OCI-LY1 (cell line): ENCODE measurements around the gene MYOZ1.

Experiments
- H2AFZ ChIP-seq: fragments of 200-600 bp; sonication (generic), shearing (Covaris generic); 2 replicates; pipeline ENCODE4 v1.6.0; 2014; ENCODE audit warnings: antibody characterized with exemption, mild to moderate bottlenecking, low read length
- H3F3A ChIP-seq: fragments of 200-600 bp; sonication (generic), shearing (Covaris generic); 2 replicates; pipeline ENCODE4 v1.6.0; 2014; ENCODE audit warnings: mild to moderate bottlenecking, antibody characterized with exemption, low read length, moderate library complexity; ENCODE audit not compliant: insufficient read depth
- H3K27ac ChIP-seq: fragments of 200-600 bp; sonication (generic); 2 replicates; pipeline ENCODE4 v1.5.1; 2014; ENCODE audit warnings: low read length, mixed run types, mild to moderate bottlenecking, low read depth; ENCODE audit not compliant: poor library complexity, severe bottlenecking
- H3K27me3 ChIP-seq: fragments of 200-600 bp; sonication (generic); 2 replicates; pipeline ENCODE4 v1.6.0; 2014; ENCODE audit warnings: antibody characterized with exemption, mild to moderate bottlenecking, low read length, moderate library complexity; ENCODE audit not compliant: insufficient read depth
- H3K36me3 ChIP-seq: fragments of 200-600 bp; sonication (generic); 2 replicates; pipeline ENCODE4 v1.6.1; 2014; ENCODE audit warnings: mild to moderate bottlenecking, antibody characterized with exemption, low read length, moderate library complexity, mixed read lengths; ENCODE audit not compliant: insufficient read depth
- H3K4me1 ChIP-seq: fragments of 200-600 bp; sonication (generic); 2 replicates; pipeline ENCODE4 v1.5.1; 2014; ENCODE audit warnings: mild to moderate bottlenecking, low read length, moderate library complexity; ENCODE audit not compliant: insufficient read depth, severe bottlenecking
- H3K4me2 ChIP-seq: fragments of 200-600 bp; sonication (generic), shearing (Covaris generic); 2 replicates; pipeline ENCODE4 v1.6.1; 2014; ENCODE audit warnings: low read length
- H3K4me3 ChIP-seq: fragments of 200-600 bp; sonication (generic); 2 replicates; pipeline ENCODE4 v1.5.1; 2014; ENCODE audit warnings: low read length, low read depth, mild to moderate bottlenecking, mixed read lengths; ENCODE audit not compliant: poor library complexity, severe bottlenecking
- H3K79me2 ChIP-seq: fragments of 200-600 bp; shearing (Covaris generic); 2 replicates; pipeline ENCODE4 v1.6.1; 2016; ENCODE audit warnings: mixed run types, low read length, mixed read lengths; ENCODE audit not compliant: insufficient read depth
- H3K9ac ChIP-seq: fragments of 200-600 bp; sonication (generic), shearing (Covaris generic); 2 replicates; pipeline ENCODE4 v1.6.1; 2014; ENCODE audit warnings: mild to moderate bottlenecking, low read length, mixed read lengths
- H3K9me2 ChIP-seq: fragments of 200-600 bp; sonication (generic), shearing (Covaris generic); 2 replicates; pipeline ENCODE4 v1.6.1; 2014; ENCODE audit warnings: low read depth, mild to moderate bottlenecking, low read length, mixed read lengths
- H3K9me3 ChIP-seq: fragments of 200-600 bp; shearing (Covaris generic); 2 replicates; pipeline ENCODE4 v1.6.1; 2014; ENCODE audit warnings: low read length, mixed read lengths
- H4K20me1 ChIP-seq: fragments of 200-600 bp; sonication (generic), shearing (Covaris generic); 2 replicates; pipeline ENCODE4 v1.6.0; 2016; ENCODE audit warnings: mild to moderate bottlenecking, low read length; ENCODE audit not compliant: insufficient read depth
- CTCF ChIP-seq: fragments of 200-600 bp; sonication (generic), shearing (Covaris generic); IDR thresholded peaks from 2 replicates; pipeline ENCODE4 v1.5.1; 2017; ENCODE audit warnings: mild to moderate bottlenecking, antibody characterized with exemption, low read length, moderate library complexity, mixed read lengths
- EZH2 ChIP-seq: fragments of 200-600 bp; sonication (generic), shearing (Covaris generic); IDR thresholded peaks from 2 replicates; pipeline ENCODE4 v1.8.0; 2017; ENCODE audit warnings: borderline replicate concordance, mixed run types, mild to moderate bottlenecking, antibody characterized with exemption, low read length, moderate library complexity, mixed read lengths

MYOZ1 gene

DNA sequence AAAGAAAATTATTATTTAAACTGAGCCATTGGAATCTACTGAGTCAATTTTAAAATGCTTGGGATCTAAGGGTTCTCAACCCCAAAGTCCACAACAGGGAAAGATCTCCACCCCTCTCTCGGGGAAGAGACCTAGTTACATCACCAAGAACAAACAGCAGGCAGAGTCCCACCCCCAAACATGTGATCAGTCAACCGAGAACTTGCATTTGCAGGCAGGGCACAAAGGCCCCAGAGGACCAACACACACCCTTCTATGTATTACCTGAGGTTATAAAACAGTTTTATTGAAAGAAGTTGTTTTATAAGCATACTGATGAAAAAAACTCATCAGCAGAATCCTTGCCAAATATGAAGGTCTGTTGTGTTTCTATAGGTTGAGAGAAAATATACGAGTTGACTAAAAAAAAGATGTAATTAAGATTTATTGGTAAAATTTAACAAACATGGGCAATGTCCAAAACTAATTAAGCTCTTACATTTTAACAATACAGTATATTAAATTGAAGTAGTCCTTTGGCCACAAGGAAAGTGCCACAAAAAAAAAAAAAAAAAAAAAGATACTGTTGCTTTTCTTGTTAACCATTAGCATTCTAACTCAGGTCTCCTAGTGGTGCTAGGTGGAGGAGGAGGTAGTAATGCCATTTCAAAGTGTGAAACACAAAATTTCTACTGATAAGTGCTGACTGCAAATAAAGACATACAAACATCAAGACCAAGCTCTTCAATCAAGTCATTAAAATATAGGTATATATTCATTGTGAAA lies 49.2 kb downstream of the MYOZ1 start:
- no peak overlapping the region for H3K9ac ChIP-seq
- H3K4me2 ChIP-seq, result peak overlapping the region; percentile 17; the same call in 1 of the 2 replicates
- H3F3A ChIP-seq, result no peaks in the 10 kb centered on the region
- H3K27me3 ChIP-seq, result no peaks in the 10 kb centered on the region
- no peak for TF ChIP-seq CTCF
- no peak for TF ChIP-seq EZH2
- H3K79me2 ChIP-seq, result no peaks in the 10 kb centered on the region
- H4K20me1 ChIP-seq, result no peaks in the 10 kb centered on the region
- H3K36me3 ChIP-seq, result no peaks in the 10 kb centered on the region
- H3K9me3 ChIP-seq, result no peaks in the 10 kb centered on the region
- no peak overlapping the region for H2AFZ ChIP-seq
- H3K27ac ChIP-seq, result no peak overlapping the region
- H3K4me3 ChIP-seq, result no peak overlapping the region
- no peaks in the 10 kb centered on the region for H3K9me2 ChIP-seq
- peaks cover 19% of the 10 kb centered on the region for H3K4me1 ChIP-seq

GRCh38 chr10:73590881-73591799 lies 50.1 kb downstream of the MYOZ1 start, which contains the start of gene USP54:
USP54 (minus strand) TSS chr10:73591342; CDS start chr10:73575658, 15,684 bp downstream.
- Histone ChIP-seq H3K9me2 (no peaks in the 10 kb centered on the region), H3K4me2 (peak within 1 kb of the TSS; percentile 17; the same call in 1 of the 2 replicates), H2AFZ (no peak within 1 kb of the TSS), H3K27ac (no peak within 1 kb of the TSS), H3K27me3 (no peaks in the 10 kb centered on the region), H4K20me1 (no peaks in the 10 kb centered on the region), H3F3A (no peaks in the 10 kb centered on the region), H3K9me3 (no peaks in the 10 kb centered on the region), H3K36me3 (no peaks in the 10 kb centered on the region), H3K9ac (no peak within 1 kb of the TSS), H3K4me3 (no peak within 1 kb of the TSS), H3K4me1 (peaks cover 19% of the 10 kb centered on the region), H3K79me2 (no peaks in the 10 kb centered on the region)
- TF ChIP-seq CTCF (no peak), EZH2 (no peak)

- Histone ChIP-seq H3K4me1 (peaks cover 19% of the 10 kb centered on the region), H3F3A (no peaks in the 10 kb centered on the region), H3K27me3 (no peaks in the 10 kb centered on the region), H3K9ac (no peak overlapping the region), H3K27ac (no peak overlapping the region), H3K9me2 (no peaks in the 10 kb centered on the region), H3K36me3 (no peaks in the 10 kb centered on the region), H4K20me1 (no peaks in the 10 kb centered on the region), H3K9me3 (peaks cover 3% of the 10 kb centered on the region; the same call in 1 of the 2 replicates), H3K79me2 (no peaks in the 10 kb centered on the region), H2AFZ (no peak overlapping the region), H3K4me2 (no peak overlapping the region), H3K4me3 (no peak overlapping the region)
- TF ChIP-seq EZH2 (no peak), CTCF (no peak)
These were observed 51.6 kb downstream of the MYOZ1 start for GRCh38 chr10:73589563-73590126.
